HG02798 (cell line): Measurements from ENCODE around the gene PAK5.

ENCODE experiments used
- ATAC-seq: cut with Tn5 transposase; IDR thresholded peaks from one replicate; pipeline ENCODE4 v1.9.1; 2021; ENCODE audit warnings: mild to moderate bottlenecking; ENCODE audit not compliant: unreplicated experiment, poor library complexity

PAK5 gene

DNA sequence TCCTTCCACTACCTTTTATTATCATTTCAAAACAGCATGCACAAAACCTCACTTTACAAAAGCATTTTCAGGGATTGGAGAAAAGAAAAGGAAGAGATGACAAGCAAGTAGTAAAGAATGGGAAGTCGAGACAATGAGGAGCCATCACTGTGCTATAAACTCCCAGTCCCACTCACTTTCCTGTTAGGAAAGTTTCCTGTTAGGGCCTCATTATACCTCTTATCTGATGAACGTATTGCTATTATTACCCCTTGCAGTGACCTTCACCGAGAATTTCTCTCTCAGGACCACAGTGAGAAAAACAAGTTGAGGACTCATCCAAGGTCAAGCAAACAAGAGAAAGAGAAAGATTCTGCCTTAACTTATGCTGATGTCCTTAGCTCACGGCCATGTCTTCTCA is 295.7 kb downstream of the PAK5 start:
- no peak for ATAC-seq

DNA sequence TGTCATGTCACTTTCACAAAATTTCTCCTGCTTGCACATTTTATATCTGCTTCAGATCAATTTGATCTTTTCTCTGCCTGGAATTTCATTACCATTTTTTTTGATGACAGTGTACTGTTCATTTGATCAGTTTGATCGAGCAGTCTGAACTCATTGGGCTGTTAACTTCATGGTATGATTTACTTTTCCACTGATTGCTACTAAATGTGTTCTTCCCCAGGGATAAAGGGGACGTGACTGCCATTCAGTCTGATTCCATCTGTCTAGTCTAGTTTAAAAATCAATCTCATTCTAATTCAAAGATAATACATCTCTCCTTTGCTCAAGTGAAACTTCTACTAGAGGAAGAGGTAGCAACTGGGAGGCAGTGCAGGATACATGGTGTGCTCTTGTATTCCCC is 303.4 kb downstream of the PAK5 start:
- ATAC-seq = no peak

DNA sequence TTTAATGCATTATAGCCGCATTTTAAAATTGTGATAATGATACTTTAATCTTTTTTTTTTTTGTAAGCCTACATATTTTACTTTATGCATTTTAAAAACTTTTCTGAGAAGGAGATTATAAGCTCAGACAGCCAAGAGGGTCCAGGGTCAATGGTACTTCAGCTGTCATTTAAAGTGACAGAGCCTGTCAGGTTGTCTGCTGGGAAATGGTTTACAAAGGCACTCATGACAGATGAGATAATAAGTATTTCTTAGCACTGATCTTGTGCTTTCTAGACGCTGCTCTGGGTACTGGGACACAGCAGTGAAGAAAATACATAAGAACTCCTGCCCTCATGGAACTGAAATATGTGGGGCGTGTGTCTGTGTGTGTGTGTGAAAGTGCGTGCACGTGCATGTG is 304.9 kb downstream of the PAK5 start:
- no peak for ATAC-seq

DNA sequence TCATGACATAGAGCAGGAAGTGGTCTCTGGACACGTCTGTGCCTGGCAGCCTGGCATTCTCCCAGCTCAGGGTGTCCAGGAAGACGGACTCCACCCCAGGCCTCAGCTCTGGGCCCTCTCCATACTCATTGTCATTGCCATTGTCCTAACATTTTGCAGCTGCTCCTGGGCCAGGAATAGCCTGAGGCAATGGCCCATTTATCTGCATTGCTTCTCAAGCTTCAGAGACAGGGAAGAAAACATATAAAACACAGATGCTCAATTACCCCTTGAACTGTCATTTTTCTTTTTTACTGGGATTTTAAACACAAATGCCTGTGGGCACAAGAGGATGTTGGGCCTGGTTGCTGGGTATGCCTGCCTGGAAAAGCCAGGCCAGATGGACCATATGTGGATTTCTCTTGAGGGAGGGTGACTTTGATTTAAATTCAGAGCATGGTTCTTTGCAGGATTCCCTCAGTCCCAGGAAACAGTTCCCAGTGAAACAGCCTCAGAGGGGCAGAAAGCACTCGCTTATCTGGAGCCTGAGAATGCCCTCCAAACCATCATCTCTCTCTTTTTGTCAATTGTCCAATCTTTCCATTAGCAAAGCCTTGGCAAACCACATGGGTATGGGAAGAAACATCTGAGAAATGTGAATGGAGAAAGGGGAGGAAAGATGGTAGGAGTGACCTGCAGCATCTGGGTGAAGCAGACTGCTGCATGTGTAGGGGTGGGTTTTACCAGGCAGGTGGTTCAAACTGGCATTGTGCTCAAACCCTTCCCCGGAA is 306.6 kb downstream of the PAK5 start:
- no peak for ATAC-seq

DNA sequence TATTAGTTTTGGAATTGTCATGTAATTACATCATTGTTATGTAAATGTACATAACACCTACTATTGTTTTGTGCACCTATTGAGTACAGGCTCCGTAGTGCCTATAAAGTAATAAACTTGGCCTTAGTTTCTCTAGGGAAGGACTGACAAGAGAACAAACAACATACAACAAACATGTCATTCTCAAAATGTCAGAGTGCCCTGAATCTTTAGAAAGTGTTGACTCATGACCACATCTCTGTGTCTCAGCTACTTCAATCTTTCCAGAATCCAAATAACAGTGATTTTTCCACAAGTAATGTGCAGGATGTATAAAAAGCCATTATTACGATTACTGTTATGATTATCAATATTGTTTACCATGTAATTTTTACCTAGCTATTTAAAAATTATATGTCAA is 307.3 kb downstream of the PAK5 start:
- no peak for ATAC-seq

DNA sequence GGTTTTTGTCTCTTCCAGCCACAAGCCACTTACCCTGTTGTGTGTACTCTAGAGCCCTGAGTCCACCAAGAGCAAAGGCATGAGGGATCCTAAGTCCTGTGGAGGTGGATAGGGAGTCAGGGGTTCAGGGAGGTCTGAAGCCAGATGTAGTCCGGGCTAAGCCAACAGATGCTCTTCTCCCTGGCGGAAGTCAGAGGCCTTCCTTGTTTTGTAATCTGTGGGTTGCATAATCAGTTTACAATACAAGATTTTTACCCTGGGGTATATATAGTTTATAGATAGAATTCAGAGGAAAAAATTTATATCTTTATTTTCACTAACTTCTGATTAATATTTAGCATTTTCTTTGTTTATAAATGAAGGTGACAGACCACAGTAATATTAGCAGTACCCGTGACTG is 315.2 kb downstream of the PAK5 start:
- ATAC-seq = no peak

DNA sequence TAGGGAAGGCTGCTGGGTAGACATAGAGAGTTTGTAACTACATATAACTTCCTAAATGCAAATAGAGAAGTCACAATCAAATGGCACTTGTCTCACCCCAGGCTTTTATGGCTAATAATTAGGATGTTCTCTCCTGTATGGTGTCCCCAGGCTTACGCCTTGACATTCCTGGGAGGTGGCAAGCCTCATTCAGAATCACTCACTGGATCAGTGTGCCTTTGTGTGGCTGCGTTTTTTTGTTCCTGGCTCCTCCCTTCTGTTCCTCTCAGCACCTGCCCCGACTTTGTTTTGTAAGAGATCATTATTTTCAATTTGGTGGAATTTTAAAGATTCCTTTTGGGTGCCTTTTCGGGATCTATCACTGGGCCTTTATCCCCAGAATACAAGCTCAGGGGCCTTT is 318.8 kb downstream of the PAK5 start:
- ATAC-seq = no peak

DNA sequence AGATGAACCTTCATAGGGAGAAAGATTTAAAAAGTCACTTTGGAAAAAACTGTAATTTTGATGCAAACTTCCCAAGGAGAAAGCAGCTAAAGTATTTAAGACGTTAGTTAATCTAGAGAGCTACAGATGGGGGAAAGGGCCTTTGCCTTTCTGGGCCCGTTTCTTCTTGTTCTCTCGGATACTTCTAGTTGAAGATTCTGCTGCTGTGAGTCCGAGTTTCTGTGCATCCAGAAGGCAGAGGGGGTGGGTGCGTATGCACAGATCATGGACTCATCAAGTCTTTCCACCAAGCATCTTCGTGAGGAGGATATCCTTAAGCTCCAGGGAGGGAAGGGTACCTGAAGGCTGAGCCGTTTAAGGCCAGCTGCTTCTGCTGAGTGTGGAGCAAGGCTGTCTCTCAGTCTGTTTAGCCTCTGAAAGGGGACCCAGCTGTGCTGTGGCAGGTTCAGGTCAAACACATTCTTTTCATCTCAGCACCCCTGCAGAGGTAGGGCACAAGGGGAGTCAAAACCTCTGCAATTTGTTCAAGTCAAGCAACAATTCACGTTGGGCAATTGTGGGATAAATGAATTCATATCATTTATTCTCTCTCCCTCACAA is 320.2 kb downstream of the PAK5 start:
- ATAC-seq = no peak

DNA sequence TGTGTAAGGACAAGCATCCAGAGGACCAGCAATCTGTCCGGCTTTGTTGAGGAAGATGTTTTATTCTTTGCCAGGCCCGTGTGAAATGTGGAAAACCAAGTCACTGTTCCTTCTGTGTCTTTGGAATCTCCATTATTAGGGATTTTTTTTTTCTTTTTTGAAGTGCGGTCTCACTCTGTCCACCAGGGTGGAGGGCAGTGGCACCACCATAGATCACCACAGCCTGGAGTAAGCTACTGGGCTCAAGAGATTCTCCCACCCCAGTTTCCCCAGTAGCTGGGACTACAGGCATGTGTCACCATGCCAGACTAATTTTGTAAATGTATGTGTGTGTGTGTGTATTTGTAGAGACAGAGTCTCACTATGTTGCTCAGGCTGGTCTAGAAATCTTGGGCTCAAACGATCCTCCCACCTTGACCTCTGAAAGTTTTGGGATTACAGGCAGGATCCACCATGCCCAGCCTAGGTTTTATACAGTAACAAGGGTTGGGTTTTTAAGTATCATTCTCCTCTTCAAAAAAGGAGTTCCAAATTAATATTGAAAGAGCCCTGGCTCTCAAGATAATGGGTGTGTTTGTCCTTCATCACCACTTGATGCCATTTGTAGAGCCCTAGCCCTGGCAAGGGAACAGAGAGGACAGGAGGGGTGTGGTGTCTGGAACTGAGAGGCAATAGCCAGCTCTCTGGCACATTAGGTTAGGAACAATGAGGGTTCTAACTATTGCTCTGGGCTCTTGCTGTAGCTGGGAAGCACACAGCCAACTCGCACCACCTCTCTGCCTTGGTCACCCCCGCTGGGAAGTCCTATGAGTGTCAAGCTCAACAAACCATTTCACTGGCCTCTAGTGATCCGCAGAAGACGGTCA is 321.3 kb downstream of the PAK5 start:
- ATAC-seq = no peak

DNA sequence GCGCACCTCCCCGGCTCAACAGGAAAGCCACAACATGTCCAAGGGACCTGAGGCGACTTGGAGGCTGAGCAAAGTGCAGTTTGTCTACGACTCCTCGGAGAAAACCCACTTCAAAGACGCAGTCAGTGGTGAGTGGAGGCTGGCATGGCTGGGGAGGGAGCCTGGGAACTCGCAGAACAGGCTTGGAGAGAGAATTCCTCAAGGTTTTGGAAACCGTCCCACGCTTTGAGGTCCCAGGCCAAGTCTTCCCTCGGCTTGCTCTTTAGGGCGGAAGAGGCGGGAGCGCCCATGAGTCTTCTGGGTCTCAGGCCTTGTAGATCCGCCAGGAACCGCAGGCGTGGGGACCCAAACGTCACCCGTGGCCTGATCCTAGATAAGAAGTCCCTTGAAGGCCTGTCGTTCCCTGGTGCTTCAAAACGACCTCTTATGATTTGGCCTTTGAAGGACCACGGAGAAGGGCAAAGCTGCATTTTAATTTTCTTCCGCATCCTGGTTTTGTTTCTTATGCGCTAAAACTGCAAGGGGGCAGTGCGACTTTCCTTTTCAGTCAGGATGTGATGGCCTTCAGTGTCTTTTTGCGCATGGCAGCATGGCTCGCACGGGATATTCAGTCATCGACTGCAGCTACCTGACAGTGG is 322.5 kb downstream of the PAK5 start:
- ATAC-seq = no peak

DNA sequence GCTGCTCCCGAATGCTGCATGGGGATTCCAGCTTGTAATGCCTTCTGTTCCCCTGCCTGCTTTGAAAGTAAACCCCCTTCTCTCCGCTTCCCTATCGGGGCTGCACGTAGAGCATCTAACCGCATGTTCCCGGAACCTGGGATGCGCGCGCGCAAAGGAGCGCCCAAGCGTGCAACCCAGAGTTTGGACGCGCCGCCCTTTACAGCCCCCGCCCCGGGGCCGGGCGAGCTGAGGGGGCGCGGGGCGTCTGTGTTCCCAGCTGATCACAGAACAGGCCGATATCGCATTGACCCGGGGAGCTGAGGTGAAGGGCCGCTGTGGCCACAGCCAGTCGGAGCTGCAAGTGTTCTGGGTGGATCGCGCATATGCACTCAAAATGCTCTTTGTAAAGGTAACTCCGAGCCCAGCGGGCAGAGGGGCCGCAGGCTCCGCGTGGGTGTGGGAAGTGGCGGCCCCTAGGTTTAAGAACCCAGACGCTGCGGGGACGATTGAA is 323.1 kb downstream of the PAK5 start:
- no peak for ATAC-seq

DNA sequence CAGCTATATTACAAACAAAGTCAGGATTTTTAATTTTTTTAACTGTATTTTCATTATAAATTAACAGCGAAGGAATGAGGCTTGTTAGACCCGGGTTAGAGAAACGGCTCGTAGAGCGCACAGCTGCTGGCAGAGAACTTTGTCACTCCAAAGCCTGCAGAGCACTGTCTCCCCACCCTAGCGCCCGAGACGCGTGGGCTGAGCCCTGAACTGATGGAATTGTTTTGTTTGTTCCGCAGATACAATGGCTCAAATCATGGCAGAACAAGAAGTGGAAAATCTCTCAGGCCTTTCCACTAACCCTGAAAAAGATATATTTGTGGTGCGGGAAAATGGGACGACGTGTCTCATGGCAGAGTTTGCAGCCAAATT is 323.7 kb downstream of the PAK5 start:
- ATAC-seq = no peak

DNA sequence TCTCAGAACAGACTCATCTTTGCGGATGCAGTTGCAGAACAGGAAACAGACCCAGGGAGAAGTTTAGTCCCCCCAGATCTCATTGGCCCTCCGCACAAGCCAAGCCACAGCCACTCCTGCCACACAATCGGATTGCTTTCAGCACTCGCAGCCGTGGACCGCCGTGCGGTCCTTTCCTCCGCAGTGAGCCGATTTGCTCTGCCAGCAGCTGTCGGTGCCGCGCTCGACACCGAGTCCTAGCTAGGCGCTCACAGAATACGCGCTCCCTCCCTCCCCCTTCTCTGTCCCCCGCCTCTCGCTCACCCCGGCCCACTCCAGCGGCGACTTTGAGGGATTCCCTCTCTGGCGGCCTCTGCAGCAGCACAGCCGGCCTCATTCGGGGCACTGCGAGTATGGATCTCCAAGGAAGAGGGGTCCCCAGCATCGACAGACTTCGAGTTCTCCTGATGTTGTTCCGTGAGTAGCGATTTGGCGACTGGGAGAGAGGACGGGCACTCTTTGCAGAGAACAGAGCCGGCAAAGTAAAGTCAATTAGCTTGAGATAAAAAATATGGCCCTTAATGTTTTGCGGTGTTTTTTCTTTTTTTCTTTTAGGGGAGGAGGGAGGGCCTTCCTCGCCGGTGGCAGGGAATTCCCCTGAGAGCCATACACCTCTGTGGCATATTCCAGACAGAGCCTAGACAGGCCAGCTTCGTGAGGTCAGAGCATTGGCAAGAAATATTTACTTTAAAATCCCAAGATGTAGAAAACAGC is 324.2 kb downstream of the PAK5 start, which contains the start of gene LAMP5:
TSS of gene LAMP5 (plus strand) at position 130 of the 753 bp plus-strand sequence. CDS start at position 393, 263 bp downstream.
- no peak for ATAC-seq

DNA sequence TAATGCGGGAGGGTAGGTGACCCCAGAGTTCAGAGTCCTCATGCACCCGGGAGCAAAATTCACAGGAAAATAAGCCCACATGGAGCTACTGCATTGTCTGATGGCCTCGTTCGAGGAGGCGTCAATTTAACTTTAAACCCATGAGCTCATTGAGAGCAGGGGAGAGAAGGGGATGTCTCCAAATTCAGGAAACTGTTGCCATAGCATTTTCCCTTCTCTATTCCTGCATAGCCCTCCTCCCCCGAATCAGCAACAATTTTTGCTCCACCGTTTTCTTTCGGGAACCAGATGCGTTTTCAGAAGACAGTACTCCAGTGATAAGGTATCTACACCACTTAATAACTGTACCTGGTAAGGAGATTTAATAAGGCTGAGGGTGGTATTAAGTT is 324.8 kb downstream of the PAK5 start:
- no peak for ATAC-seq

DNA sequence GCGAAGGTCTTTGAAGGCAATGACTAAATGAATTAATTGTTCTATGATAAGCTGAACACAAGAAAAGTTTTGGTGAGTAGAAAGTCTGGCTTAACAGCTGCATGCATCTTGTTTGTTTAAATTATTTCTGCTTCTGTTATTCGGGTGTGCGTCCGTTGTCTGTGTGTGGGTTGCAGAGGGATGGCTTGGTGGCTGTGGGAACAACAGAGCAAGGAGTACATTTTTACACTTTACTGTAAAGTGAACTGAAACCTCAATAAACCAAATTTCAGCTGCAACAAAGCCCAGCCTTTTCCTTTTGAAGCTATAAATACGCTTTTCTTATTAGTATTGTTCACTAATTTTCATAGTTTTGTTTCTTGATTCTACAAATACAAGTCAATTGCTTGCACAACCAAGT is 328.0 kb downstream of the PAK5 start:
- ATAC-seq = no peak

DNA sequence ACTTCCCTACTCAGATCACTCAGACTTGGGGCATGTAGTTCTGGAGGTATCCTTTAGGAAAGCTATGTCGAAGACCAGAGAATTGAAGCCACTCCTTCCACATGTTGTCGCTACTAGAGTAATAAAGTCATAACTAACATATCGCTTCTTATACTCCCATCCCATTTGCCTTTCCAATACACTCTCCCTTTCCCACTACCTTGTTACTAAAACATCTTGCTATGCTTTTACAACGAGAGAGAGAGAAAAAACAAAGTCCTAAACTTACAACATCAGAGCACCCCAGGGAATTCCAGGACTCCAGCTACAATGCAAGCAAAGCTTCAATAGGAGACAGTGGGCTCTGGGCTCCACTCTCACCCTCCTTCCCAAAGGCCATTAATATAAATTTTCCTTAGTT is 329.6 kb downstream of the PAK5 start:
- no peak for ATAC-seq

DNA sequence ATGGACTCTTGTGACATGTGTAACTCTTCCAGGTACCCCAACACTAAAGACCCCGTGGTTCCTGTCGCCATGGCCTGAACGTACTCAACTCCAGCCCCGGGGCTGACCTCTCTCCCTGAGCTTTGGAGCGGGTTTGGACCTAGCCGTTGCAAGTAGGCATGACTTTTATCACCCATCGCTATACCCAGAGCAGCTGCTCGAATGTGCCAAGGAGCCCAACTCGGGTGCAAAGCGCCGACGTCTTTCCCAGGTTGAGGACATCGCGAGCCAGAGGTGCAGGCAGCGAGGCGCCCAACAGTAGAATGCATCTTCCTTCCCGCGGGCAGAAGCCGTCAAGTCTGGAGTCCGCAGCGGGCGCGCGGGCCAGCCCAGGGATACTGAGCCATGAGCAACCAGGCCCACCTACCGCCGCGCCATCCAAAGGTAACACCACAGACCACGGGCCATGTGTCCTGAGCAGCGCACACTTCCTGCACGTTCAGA is 330.1 kb downstream of the PAK5 start:
- no peak for ATAC-seq

DNA sequence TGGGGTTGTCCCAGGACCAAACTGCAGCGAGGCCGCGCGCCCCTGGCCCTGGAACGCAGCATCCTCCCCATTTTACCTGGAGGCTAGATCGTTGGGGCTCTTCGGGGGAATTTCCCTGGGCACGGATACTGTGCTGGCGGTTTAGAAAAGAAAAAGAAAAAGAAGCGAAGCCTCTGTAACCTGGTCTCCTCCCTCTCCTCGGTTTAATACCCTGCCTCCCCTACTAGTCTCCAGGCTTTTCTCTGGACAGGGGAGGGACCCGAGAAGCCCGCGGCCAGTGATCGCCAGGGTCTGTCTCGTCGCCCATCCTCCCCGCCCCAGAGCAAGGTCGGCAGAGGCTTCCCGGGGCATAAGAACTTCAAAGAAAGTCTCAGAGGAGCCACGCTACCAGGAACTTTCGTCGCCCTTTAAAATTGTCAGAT is 330.6 kb downstream of the PAK5 start:
- no peak for ATAC-seq

DNA sequence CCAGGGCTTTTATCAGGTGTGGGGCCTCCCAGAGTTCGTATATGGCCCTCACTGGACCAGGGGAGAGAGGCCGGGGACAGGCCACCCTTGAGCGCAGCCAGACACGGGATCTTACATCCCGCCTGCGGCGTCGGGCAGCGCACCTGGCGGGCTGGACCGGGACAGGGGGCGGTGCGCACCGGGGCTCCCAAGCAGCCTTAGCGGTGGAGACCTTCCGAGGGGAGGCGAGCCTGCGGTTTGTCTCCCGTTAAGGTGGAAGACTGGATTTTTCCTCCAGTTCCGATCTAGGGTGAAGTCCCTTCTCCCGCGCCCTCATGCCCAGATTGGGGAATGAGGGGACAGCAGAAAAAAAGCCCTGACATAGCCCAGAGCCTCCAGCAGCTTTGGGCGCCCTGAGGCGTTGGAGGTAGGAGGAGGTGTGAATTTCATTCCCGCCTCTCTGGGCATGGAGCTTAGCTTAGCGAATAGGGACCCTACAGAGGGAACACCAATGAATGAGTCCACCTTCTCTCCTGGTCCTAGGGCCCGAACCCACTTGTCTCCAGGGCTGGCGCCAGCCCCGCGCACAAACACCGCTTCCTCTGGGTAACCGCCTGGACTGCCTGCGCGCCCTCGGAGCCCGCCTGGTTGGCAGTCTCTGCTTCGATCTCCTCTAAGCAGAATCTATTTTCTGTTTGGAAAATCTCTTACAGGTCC is 331.2 kb downstream of the PAK5 start:
- no peak for ATAC-seq
